Upper lobe of right lung (tissue), 1 donor: ENCODE data around the gene GPR17. TPM values are rescaled to one million over a fixed set of nuclear protein-coding genes. Genes with fewer than 3 reads are reported as not detected.
A peak's percentile ranks its signal among the peaks of the same experiment; 100 is the strongest.

Experiments
- ATAC-seq: fragments of 200-7000 bp; cut with Tn5 transposase; one replicate; pipeline ENCODE4 v1.9.1; 2020; ENCODE audit warnings: mild to moderate bottlenecking, moderate library complexity
- DNase-seq: peaks from one replicate; pipeline ENCODE4 v3.0.0-alpha.2; 2020
- H3K27ac ChIP-seq: fragments of 200-600 bp; one replicate; pipeline ENCODE4 v1.8.0; 2022
- H3K27me3 ChIP-seq: fragments of 200-600 bp; one replicate; pipeline ENCODE4 v1.8.0; 2022; ENCODE audit warnings: mild to moderate bottlenecking
- H3K36me3 ChIP-seq: fragments of 200-600 bp; one replicate; pipeline ENCODE4 v1.8.0; 2022
- H3K4me1 ChIP-seq: fragments of 200-600 bp; one replicate; pipeline ENCODE4 v1.8.0; 2022
- H3K4me3 ChIP-seq: fragments of 200-600 bp; one replicate; pipeline ENCODE4 v1.8.0; 2022; ENCODE audit warnings: mild to moderate bottlenecking
- H3K9me3 ChIP-seq: fragments of 200-600 bp; one replicate; pipeline ENCODE4 v1.8.0; 2022
- intact Hi-C: fragments of 100-400 bp; cut with DNase I; formaldehyde crosslinking; loops from one replicate; pipeline ENCODE4 v1.11.0; 2022
- total RNA-seq: library from RNA; stranded (reverse); fragmentation: NEBNext Ultra II Directional; extraction: Animal tissue kit (Norgen Biotek cat#: 25700); gene quantifications from one replicate; pipeline ENCODE4 v1.2.1, GENCODE V29; 2021
- TF ChIP-seq, protein P1 (sequence below): fragments of 200-600 bp; IDR thresholded peaks from one replicate; pipeline ENCODE4 v1.8.0; 2022; ENCODE audit warnings: antibody characterized with exemption
- donor health status: DM: no; HTN: yes; CAD: no; lungs with severe emphysema.

The GPR17 gene
- total RNA-seq, 1 donor from 2014 or later = 0.49 TPM

DNA sequence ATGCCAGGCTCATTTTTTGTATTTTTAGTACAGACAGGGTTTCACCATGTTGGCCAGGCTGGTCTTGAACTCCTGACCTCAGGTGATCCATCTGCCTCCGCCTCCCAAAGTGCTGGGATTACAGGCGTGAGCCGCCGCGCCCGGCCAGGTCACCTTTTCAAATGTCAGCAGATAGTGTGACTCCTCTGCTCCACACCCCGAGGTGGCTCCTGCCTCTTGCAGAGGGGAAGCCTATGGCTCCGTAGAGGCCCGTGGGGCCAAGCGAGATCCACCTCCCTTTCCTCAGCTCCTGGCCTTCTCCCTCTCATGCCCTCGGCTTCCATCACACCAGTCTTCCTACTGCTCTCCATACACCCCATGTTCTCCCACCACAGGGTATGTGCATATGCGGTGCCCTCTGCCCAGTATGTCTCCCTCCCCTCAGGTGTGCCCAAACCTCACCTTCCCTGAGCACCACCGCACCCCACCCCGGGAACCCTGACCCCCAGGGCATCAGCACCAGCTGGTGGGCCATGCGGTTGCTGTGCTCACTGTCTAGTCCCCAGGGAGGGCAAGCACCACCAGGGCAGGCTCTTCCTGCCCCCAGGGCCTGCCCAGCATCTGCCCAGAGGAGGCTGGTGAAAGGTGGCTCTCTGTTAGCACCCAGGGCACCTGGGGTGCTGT, 10.7 kb downstream of the GPR17 start:
- Histone ChIP-seq H3K9me3 (no peaks in the 10 kb centered on the region), H3K4me3 (no peak overlapping the region), H3K27me3 (no peaks in the 10 kb centered on the region), H3K4me1 (peaks cover 6% of the 10 kb centered on the region), H3K36me3 (no peaks in the 10 kb centered on the region), H3K27ac (peak overlapping the region; percentile 73)
- DNase-seq = no peak
- TF ChIP-seq, protein P1, sequence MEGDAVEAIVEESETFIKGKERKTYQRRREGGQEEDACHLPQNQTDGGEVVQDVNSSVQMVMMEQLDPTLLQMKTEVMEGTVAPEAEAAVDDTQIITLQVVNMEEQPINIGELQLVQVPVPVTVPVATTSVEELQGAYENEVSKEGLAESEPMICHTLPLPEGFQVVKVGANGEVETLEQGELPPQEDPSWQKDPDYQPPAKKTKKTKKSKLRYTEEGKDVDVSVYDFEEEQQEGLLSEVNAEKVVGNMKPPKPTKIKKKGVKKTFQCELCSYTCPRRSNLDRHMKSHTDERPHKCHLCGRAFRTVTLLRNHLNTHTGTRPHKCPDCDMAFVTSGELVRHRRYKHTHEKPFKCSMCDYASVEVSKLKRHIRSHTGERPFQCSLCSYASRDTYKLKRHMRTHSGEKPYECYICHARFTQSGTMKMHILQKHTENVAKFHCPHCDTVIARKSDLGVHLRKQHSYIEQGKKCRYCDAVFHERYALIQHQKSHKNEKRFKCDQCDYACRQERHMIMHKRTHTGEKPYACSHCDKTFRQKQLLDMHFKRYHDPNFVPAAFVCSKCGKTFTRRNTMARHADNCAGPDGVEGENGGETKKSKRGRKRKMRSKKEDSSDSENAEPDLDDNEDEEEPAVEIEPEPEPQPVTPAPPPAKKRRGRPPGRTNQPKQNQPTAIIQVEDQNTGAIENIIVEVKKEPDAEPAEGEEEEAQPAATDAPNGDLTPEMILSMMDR = no peak
- ATAC-seq = no peak
- intact Hi-C loops = no loop called here

DNA sequence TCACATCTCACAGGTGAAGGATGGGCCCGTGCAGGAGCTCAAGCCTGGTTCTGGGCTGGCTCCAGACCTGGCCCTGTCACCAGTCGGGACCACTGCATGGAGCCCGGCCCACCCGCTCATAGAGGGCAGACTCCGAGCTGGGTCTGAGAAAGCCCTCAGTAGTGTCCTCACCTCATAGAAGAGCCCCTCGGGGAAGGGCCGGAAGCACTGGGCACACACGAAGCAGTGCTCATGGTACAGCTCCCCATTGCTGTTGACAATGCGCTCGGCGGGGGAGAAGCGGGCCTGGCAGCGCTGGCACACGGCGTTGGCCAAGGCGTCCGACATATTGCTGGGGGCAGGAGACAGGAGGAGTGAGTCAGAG, 11.3 kb downstream of the GPR17 start:
- Histone ChIP-seq H3K4me3 (no peak overlapping the region), H3K27me3 (no peaks in the 10 kb centered on the region), H3K4me1 (peaks cover 9% of the 10 kb centered on the region), H3K27ac (peak overlapping the region; percentile 73), H3K9me3 (no peaks in the 10 kb centered on the region), H3K36me3 (no peaks in the 10 kb centered on the region)
- intact Hi-C loops = no loop called here
- DNase-seq (no peak), ATAC-seq (no peak)
- TF ChIP-seq, protein P1 = no peak

DNA sequence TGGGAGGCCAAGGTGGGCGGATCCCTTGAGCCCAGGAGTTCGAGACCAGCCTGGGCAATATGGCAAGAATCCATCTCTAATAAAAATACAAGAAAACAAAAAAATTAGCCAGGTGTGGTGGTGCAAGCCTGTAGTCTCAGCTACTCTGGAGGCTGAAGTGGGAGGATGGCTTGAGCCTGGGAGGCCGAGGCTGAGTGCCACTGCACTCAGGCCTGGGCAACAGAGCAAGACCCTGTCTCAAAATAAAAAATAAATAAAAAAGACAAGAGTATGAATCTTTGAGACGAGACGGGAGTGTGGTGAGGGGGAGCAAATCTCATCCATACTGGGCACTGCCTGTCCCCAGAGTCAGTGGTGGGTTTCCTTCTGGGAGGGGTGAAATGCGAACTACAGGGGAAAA, 12.2 kb downstream of the GPR17 start:
- H3K27ac ChIP-seq = peak overlapping the region; percentile 73
- TF ChIP-seq, protein P1 = no peak
- H3K9me3 ChIP-seq = no peaks in the 10 kb centered on the region
- intact Hi-C loops = no loop called here
- H3K4me1 ChIP-seq = peaks cover 12% of the 10 kb centered on the region
- peak; percentile 28 for DNase-seq
- no peak overlapping the region for H3K4me3 ChIP-seq
- ATAC-seq = no peak
- no peaks in the 10 kb centered on the region for H3K27me3 ChIP-seq
- H3K36me3 ChIP-seq = no peaks in the 10 kb centered on the region

DNA sequence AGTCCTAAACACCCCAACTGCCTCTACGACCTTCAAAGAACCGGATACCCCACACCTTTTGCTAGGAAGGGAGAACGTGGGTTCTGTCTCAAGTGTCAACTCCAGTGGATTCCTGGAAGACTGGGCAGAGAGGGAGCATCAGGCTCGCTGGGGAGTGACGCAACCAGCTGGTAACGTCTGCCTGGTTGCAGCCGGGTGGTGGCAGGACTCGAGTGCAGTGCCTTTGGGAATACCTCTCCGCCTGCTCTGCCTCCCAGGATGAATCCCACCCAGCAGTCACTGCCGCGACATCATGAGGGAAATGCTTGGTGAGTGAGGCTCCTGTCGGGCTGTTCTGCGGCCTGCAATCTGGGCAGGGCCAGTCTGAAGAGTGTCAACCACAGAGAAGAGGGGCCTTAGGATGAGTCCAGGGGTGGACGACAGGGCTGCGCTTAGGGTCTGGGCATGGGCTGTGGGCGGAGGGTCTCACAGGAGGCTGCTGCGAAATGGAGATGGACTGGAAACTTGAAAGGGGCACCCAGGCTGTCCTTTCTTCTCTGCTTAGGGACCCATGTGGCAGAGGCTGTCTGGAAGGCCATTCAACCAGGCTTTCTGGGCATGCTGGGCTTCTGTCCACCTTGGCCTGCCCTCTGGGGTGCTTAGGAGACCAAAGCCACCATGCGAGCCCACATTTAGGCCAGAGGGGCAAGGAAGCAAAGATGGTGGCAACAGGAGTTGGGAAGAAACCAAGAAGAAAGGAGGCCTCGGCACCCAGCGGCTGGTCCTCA, 12.9 kb downstream of the GPR17 start:
- no peak overlapping the region for H3K4me3 ChIP-seq
- no peaks in the 10 kb centered on the region for H3K36me3 ChIP-seq
- no peaks in the 10 kb centered on the region for H3K9me3 ChIP-seq
- H3K27ac ChIP-seq = peak overlapping the region; percentile 73
- peaks cover 18% of the 10 kb centered on the region for H3K4me1 ChIP-seq
- intact Hi-C loops = no loop called here
- peak; percentile 54 for DNase-seq
- TF ChIP-seq, protein P1 = no peak
- ATAC-seq = no peak
- no peaks in the 10 kb centered on the region for H3K27me3 ChIP-seq

DNA sequence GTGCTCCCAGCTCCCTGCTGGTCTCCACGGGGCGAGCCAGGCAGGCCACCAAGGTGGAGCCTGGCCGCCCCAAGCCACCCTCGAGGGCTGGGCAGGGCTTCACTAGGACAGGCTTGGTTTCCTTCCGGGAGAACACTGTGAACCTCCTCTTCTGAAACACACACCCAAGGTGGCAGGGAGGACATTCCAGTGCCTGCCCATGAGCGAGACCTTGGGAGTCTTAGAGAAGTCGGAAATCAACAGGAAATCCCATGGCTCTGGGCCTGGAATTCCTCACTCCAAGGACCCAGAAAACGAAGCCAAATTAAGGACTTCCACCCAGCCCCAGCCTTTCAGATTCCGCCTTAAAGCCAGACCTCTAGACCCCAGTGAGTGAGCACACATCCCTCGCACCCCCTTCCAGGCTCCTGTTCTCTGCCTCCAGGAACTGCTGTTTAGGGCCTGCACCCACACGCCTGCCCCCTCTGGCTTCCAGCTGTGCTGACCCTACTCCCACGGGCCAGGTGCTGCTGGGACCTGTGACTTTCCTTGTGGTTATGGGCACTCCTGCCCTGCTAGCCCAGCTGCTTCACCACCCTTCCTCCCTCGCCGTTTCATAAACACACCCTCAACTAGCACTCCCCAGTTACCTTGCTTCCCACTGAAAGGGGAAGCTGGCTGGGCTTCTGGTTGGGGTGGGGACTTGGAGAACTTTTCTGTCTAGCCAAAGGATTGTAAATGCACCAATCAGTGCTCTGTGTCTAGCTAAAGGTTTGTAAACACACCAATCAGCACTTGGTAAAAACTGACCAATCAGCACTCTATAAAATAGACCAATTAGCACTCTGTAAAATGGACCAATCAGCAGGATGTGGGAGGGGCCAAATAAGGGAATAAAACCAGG, 13.7 kb downstream of the GPR17 start:
- ATAC-seq = peak; percentile 56
- peaks cover 19% of the 10 kb centered on the region for H3K4me1 ChIP-seq
- H3K9me3 ChIP-seq = no peaks in the 10 kb centered on the region

More for the DNA sequence above, 13.7 kb downstream of the GPR17 start:
- intact Hi-C loops = no loop called here
- peak; percentile 62 for DNase-seq
- Histone ChIP-seq H3K36me3 (no peaks in the 10 kb centered on the region), H3K27ac (peak overlapping the region; percentile 73), H3K27me3 (no peaks in the 10 kb centered on the region), H3K4me3 (no peak overlapping the region)
- TF ChIP-seq, protein P1 = no peak
